KMS-11 (cell line): Measurements from ENCODE around the gene EXOC4.

Experiments
- H2AFZ ChIP-seq: fragments of 200-600 bp; sonication (generic); 2 replicates; pipeline ENCODE4 v1.6.1; 2016; ENCODE audit warnings: antibody characterized with exemption, mixed run types, low read depth
- H3K27ac ChIP-seq: fragments of 200-600 bp; sonication (generic); 2 replicates; pipeline ENCODE4 v1.6.1; 2016; ENCODE audit warnings: mild to moderate bottlenecking, mixed run types
- H3K27me3 ChIP-seq: fragments of 200-600 bp; sonication (generic); 2 replicates; pipeline ENCODE4 v1.6.1; 2017; ENCODE audit warnings: mild to moderate bottlenecking, low read depth, mixed run types, moderate library complexity; ENCODE audit not compliant: insufficient read depth
- H3K36me3 ChIP-seq: fragments of 200-600 bp; sonication (generic); 2 replicates; pipeline ENCODE4 v1.6.1; 2017; ENCODE audit warnings: mild to moderate bottlenecking, mixed run types; ENCODE audit not compliant: insufficient read depth
- H3K4me1 ChIP-seq: fragments of 200-600 bp; sonication (generic); 2 replicates; pipeline ENCODE4 v1.6.1; 2016; ENCODE audit warnings: mild to moderate bottlenecking, low read depth, mixed run types; ENCODE audit not compliant: poor library complexity, severe bottlenecking
- H3K4me2 ChIP-seq: fragments of 200-600 bp; sonication (generic); 2 replicates; pipeline ENCODE4 v1.7.0; 2016; ENCODE audit warnings: mild to moderate bottlenecking, mixed run types
- H3K4me3 ChIP-seq: fragments of 200-600 bp; sonication (generic); IDR thresholded peaks from 2 replicates; pipeline ENCODE4 v1.6.1; 2017; ENCODE audit warnings: low read depth, low read length, mixed read lengths; ENCODE audit not compliant: insufficient read depth
- H3K79me2 ChIP-seq: fragments of 200-600 bp; sonication (generic); 2 replicates; pipeline ENCODE4 v1.6.1; 2016; ENCODE audit warnings: low read depth, mixed run types; ENCODE audit not compliant: insufficient read depth
- H3K9ac ChIP-seq: fragments of 200-600 bp; sonication (generic); 2 replicates; pipeline ENCODE4 v1.6.1; 2016; ENCODE audit warnings: mild to moderate bottlenecking, mixed run types
- H4K20me1 ChIP-seq: fragments of 200-600 bp; sonication (generic); 2 replicates; pipeline ENCODE4 v1.6.1; 2016; ENCODE audit warnings: mild to moderate bottlenecking, mixed run types; ENCODE audit not compliant: insufficient read depth
- CTCF ChIP-seq: fragments of 200-600 bp; sonication (generic); conservative IDR thresholded peaks from 2 replicates; pipeline ENCODE4 v1.6.1; 2017; ENCODE audit warnings: low read depth, mild to moderate bottlenecking, antibody characterized with exemption, low read length, moderate library complexity, mixed read lengths

EXOC4 gene

DNA sequence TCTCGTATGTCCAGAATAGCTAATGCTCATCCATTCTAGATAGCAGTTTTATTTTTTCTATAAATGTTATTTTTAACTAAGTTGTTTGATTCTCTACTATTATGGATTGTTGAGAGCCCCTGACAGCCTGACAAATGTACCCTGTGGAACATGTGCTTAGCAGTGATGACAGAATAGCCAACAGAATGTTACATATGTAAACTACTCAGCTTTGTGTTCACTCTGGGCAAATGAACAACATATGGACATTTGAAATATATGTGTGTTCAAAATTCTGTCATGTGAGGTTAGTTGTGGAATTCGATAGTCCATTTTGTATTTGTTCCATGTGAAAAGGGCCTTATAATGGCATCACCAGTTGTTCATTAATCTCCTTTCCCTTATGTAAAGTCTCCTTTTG is 199.7 kb downstream of the EXOC4 start:
- no peak overlapping the region for H3K27ac ChIP-seq
- H3K27me3 ChIP-seq: no peaks in the 10 kb centered on the region
- no peak overlapping the region for H3K4me2 ChIP-seq
- no peak overlapping the region for H2AFZ ChIP-seq
- no peak overlapping the region for H3K4me3 ChIP-seq
- no peak overlapping the region for H3K9ac ChIP-seq
- no peaks in the 10 kb centered on the region for H4K20me1 ChIP-seq
- H3K4me1 ChIP-seq: no peaks in the 10 kb centered on the region
- no peaks in the 10 kb centered on the region for H3K79me2 ChIP-seq
- no peaks in the 10 kb centered on the region for H3K36me3 ChIP-seq
- no peak for TF ChIP-seq CTCF

DNA sequence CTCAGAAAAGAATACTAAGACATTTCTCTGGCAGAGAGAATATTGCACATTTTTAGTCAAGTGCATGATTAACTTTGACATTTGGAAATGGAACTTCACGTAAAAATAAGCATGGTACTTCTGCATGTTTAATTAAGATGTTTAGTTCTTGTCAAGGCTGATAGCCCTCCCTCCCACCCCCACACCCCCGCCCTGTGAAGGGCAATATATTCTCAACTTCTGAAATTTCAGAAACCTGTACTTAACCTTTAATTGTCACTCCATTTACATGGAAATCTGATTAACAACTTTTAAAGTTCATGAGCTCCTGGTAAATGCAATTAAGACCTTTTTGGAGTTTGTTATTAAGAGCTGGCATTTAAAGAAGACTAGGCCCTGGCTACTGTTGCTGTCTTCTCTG is 205.8 kb downstream of the EXOC4 start:
- Histone ChIP-seq H3K4me1 (no peaks in the 10 kb centered on the region), H3K27me3 (no peaks in the 10 kb centered on the region), H3K36me3 (no peaks in the 10 kb centered on the region), H3K79me2 (no peaks in the 10 kb centered on the region), H3K27ac (no peak overlapping the region), H3K9ac (no peak overlapping the region), H2AFZ (no peak overlapping the region), H4K20me1 (no peaks in the 10 kb centered on the region), H3K4me3 (no peak overlapping the region), H3K4me2 (no peak overlapping the region)
- TF ChIP-seq CTCF: no peak

DNA sequence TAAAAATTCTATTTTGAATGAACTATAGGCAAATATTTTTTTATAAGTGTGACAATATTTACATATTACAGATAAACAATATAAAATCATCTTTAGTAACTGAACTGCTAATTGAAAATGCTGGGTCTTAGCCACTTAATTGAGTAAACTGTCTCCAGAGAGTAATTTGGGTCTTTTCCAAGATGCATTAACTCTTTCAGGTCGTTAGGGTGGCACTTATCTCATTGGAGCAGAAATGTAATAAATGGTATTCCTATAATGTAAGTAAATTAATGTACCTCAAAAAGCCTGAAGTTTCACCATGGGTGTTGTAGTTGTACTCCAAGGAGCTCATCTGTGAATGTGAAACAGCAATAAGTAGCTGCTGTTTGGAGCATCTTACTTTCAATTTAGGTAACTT is 208.5 kb downstream of the EXOC4 start:
- Histone ChIP-seq H3K36me3 (no peaks in the 10 kb centered on the region), H3K27me3 (no peaks in the 10 kb centered on the region), H3K4me3 (no peak overlapping the region), H3K4me1 (no peaks in the 10 kb centered on the region), H3K9ac (no peak overlapping the region), H3K4me2 (no peak overlapping the region), H4K20me1 (no peaks in the 10 kb centered on the region), H2AFZ (no peak overlapping the region), H3K79me2 (no peaks in the 10 kb centered on the region), H3K27ac (no peak overlapping the region)
- TF ChIP-seq CTCF: no peak

DNA sequence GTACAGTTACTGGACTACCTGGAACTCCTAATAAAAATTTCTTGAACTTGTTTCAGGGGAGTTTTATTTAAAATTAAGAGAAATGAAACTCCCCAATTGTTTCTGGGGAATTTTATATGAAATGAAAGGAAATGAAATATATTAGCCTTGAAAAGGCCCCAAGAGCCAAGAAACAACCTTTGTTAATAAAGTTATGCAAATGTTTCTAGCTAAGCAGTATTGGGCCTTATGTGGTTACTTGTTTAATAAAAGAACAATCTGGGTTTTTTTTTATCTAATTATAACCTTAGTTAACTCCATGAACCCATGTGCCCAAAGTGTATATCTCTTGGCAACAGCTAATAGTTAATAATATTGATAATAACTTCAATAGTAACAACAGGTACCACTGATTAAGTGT is 222.8 kb downstream of the EXOC4 start:
- Histone ChIP-seq H3K9ac (no peak overlapping the region), H3K36me3 (peaks cover 4% of the 10 kb centered on the region; the same call in 1 of the 2 replicates), H2AFZ (no peak overlapping the region), H3K4me1 (no peaks in the 10 kb centered on the region), H3K27me3 (no peaks in the 10 kb centered on the region), H3K79me2 (no peaks in the 10 kb centered on the region), H3K4me2 (no peak overlapping the region), H3K4me3 (no peak overlapping the region), H4K20me1 (no peaks in the 10 kb centered on the region), H3K27ac (no peak overlapping the region)
- no peak for TF ChIP-seq CTCF
